Fibroblast of lung (primary cell): ENCODE results near the gene KCNQ2. TPM values are rescaled to one million over a fixed set of nuclear protein-coding genes. Genes with fewer than 3 reads are reported as not detected.

ENCODE experiments used
- DNase-seq, 2 donors: peaks; one replicate each; pipeline versions ENCODE4 v3.0.0 to v3.0.0-alpha.2; 2010; ENCODE audit warnings: low read depth in 2 of 2
- H2AFZ ChIP-seq: 2 replicates; pipeline ENCODE4 v1.5.1; 2012; ENCODE audit warnings: low read length, control low read depth, inconsistent platforms
- H3K27ac ChIP-seq: 2 replicates; pipeline ENCODE4 v1.5.1; 2011; ENCODE audit warnings: low read length, control low read depth; ENCODE audit not compliant: insufficient read depth
- H3K27me3 ChIP-seq: 2 replicates; pipeline ENCODE4 v1.5.1; 2011; ENCODE audit warnings: mild to moderate bottlenecking, low read length; ENCODE audit not compliant: control insufficient read depth, insufficient read depth
- H3K36me3 ChIP-seq: 2 replicates; pipeline ENCODE4 v1.5.1; 2011; ENCODE audit warnings: low read length; ENCODE audit not compliant: control insufficient read depth, insufficient read depth
- H3K4me1 ChIP-seq: 2 replicates; pipeline ENCODE4 v1.5.1; 2011; ENCODE audit warnings: low read length; ENCODE audit not compliant: control insufficient read depth, insufficient read depth; ENCODE audit errors: extremely low read depth
- H3K4me2 ChIP-seq: 2 replicates; pipeline ENCODE4 v1.5.1; 2011; ENCODE audit warnings: low read length, control low read depth; ENCODE audit not compliant: insufficient read depth; ENCODE audit errors: extremely low read depth
- H3K4me3 ChIP-seq, 4 experiments: fragments of 200-600 bp in 1 of 4; sonication (generic) in 1 of 4; replicated peaks in 1 of 4; 2 replicates each; pipeline ENCODE4 v1.5.1; 2011 to 2016; ENCODE audit warnings: low read length in 4 of 4, low read depth in 3 of 4, mild to moderate bottlenecking in 3 of 4, control low read depth in 2 of 4, inconsistent platforms in 1 of 4, mixed read lengths in 1 of 4; ENCODE audit not compliant: insufficient read depth in 1 of 4; ENCODE audit errors: control extremely low read depth in 1 of 4
- H3K79me2 ChIP-seq: 2 replicates; pipeline ENCODE4 v1.5.1; 2012; ENCODE audit warnings: mild to moderate bottlenecking, low read length, inconsistent platforms; ENCODE audit not compliant: control insufficient read depth, insufficient read depth
- H3K9ac ChIP-seq: 2 replicates; pipeline ENCODE4 v1.5.1; 2011; ENCODE audit warnings: mild to moderate bottlenecking, low read length, control low read depth; ENCODE audit not compliant: insufficient read depth
- H3K9me3 ChIP-seq: 2 replicates; pipeline ENCODE4 v1.5.1; 2012; ENCODE audit warnings: low read depth, low read length; ENCODE audit not compliant: control insufficient read depth, insufficient read depth
- H4K20me1 ChIP-seq: 2 replicates; pipeline ENCODE4 v1.5.1; 2011; ENCODE audit warnings: low read length; ENCODE audit not compliant: control insufficient read depth, insufficient read depth; ENCODE audit errors: extremely low read depth
- CTCF ChIP-seq, 2 donors: IDR thresholded peaks in 1 of 2; conservative IDR thresholded peaks in 1 of 2; 1 replicate in 1 of 2; 2 replicates in 1 of 2; pipeline ENCODE4 v1.5.1; 2011 to 2012; ENCODE audit warnings: low read length in 2 of 2, control low read depth in 1 of 2, inconsistent platforms in 1 of 2, low read depth in 1 of 2, mild to moderate bottlenecking in 1 of 2
- EZH2 ChIP-seq: IDR thresholded peaks from 2 replicates; pipeline ENCODE4 v1.5.1; 2012; ENCODE audit warnings: low read length, control low read depth, mild to moderate bottlenecking; ENCODE audit errors: missing control alignments
- polyA plus RNA-seq, 2 donors: library from polyadenylated mRNA; depleted of rRNA in 1 of 2; stranded (reverse) in 1 of 2; unstranded in 1 of 2; fragments of >200 nt; gene quantifications; 2 replicates each; pipeline ENCODE4 v1.2.1, GENCODE V29; 2011 to 2012; ENCODE audit warnings: missing spikeins in 1 of 2
- total RNA-seq: library from RNA; depleted of rRNA; stranded (reverse); fragments of >200 nt; gene quantifications from 2 replicates; pipeline ENCODE4 v1.2.1, GENCODE V29; 2014

Gene KCNQ2
- total and polyA plus RNA-seq, 2 donors (not counting 1 experiment from before 2014, with no cell fraction given), result not detected

- H2AFZ ChIP-seq, result no peak overlapping the region
- no peaks in the 10 kb centered on the region for H3K4me1 ChIP-seq
- no peaks in the 10 kb centered on the region for H4K20me1 ChIP-seq
- no peaks in the 10 kb centered on the region for H3K9me3 ChIP-seq
- no peaks in the 10 kb centered on the region for H3K36me3 ChIP-seq
- no peaks in the 10 kb centered on the region for H3K27me3 ChIP-seq
- no peak for DNase-seq
- H3K4me2 ChIP-seq, result no peak overlapping the region
- TF ChIP-seq CTCF (conservative IDR thresholded peaks at IDR 0.05 in 1 of 2, IDR thresholded peaks at IDR 0.05 in 1 of 2; ENCODE audit: low read depth in 1 of 2, low read length in 2 of 2) (no peak), EZH2 (no peak)
- H3K9ac ChIP-seq, result no peak overlapping the region
- H3K27ac ChIP-seq, result no peak overlapping the region
- H3K79me2 ChIP-seq, result no peaks in the 10 kb centered on the region
- no peak overlapping the region for H3K4me3 ChIP-seq
Observed at GRCh38 chr20:63414720-63415430, 57.6 kb downstream of the KCNQ2 start.

GRCh38 chr20:63413963-63414684 lies 58.3 kb downstream of the KCNQ2 start:
- Histone ChIP-seq H3K4me1 (no peaks in the 10 kb centered on the region), H2AFZ (no peak overlapping the region), H4K20me1 (no peaks in the 10 kb centered on the region), H3K27ac (no peak overlapping the region), H3K79me2 (no peaks in the 10 kb centered on the region), H3K27me3 (no peaks in the 10 kb centered on the region), H3K36me3 (no peaks in the 10 kb centered on the region), H3K4me3 (no peak overlapping the region), H3K9me3 (no peaks in the 10 kb centered on the region), H3K4me2 (no peak overlapping the region), H3K9ac (no peak overlapping the region)
- DNase-seq, result no peak
- TF ChIP-seq CTCF (conservative IDR thresholded peaks at IDR 0.05 in 1 of 2, IDR thresholded peaks at IDR 0.05 in 1 of 2; ENCODE audit: low read depth in 1 of 2, low read length in 2 of 2) (no peak), EZH2 (no peak)

GRCh38 chr20:63413323-63413722 lies 59.1 kb downstream of the KCNQ2 start:
- TF ChIP-seq CTCF (conservative IDR thresholded peaks at IDR 0.05 in 1 of 2, IDR thresholded peaks at IDR 0.05 in 1 of 2; ENCODE audit: low read depth in 1 of 2, low read length in 2 of 2), result no peak
- TF ChIP-seq EZH2, result no peak
- Histone ChIP-seq H3K9me3 (no peaks in the 10 kb centered on the region), H3K79me2 (no peaks in the 10 kb centered on the region), H3K4me2 (no peak overlapping the region), H2AFZ (no peak overlapping the region), H3K36me3 (no peaks in the 10 kb centered on the region), H4K20me1 (no peaks in the 10 kb centered on the region), H3K27me3 (no peaks in the 10 kb centered on the region), H3K4me3 (no peak overlapping the region), H3K27ac (no peak overlapping the region), H3K4me1 (no peaks in the 10 kb centered on the region), H3K9ac (no peak overlapping the region)
- DNase-seq, result no peak
